Fibroblast of lung (primary cell): Measurements from ENCODE around the gene SLC41A1.

ENCODE experiments used
- CTCF ChIP-seq, 2 donors: IDR thresholded peaks in 1 of 2; conservative IDR thresholded peaks in 1 of 2; 1 replicate in 1 of 2; 2 replicates in 1 of 2; pipeline ENCODE4 v1.5.1; 2011 to 2012; ENCODE audit warnings: low read length in 2 of 2, control low read depth in 1 of 2, inconsistent platforms in 1 of 2, low read depth in 1 of 2, mild to moderate bottlenecking in 1 of 2
- EZH2 ChIP-seq: IDR thresholded peaks from 2 replicates; pipeline ENCODE4 v1.5.1; 2012; ENCODE audit warnings: low read length, control low read depth, mild to moderate bottlenecking; ENCODE audit errors: missing control alignments

- TF ChIP-seq CTCF (conservative IDR thresholded peaks at IDR 0.05 in 1 of 2, IDR thresholded peaks at IDR 0.05 in 1 of 2; ENCODE audit: low read depth in 1 of 2, low read length in 2 of 2) (peak; percentile 13 to 30), EZH2 (no peak)
Measured at GRCh38 chr1:205810448-205811157, 2.4 kb downstream of the SLC41A1 start.
